CD8-positive, alpha-beta memory T cell (primary cell): ENCODE results near the gene ABCG4. TPM values are rescaled to one million over a fixed set of nuclear protein-coding genes. Genes with fewer than 3 reads are reported as not detected.

Experiments used
- CTCF ChIA-PET: fragments of 350-600 bp; sonication (Branson Sonifier 250); formaldehyde crosslinking; loops from one replicate; lab custom pipeline; 2021; ENCODE audit warnings: antibody characterized with exemption; lab: Charles Lee
- POLR2A ChIA-PET: fragments of 350-600 bp; sonication (Branson Sonifier 250); formaldehyde crosslinking; loops from one replicate; lab custom pipeline; 2021; ENCODE audit warnings: antibody characterized with exemption; lab: Charles Lee
- DNase-seq, 5 donors: peaks; one replicate each; pipeline versions ENCODE4 v3.0.0 to v3.0.0-alpha.2; 2020 to 2022; ENCODE audit warnings: mixed read lengths in 1 of 5
- H3K27ac ChIP-seq: one replicate; pipeline ENCODE4 v1.7.0; 2013; ENCODE audit warnings: low read depth, mild to moderate bottlenecking, low read length, moderate library complexity
- H3K27me3 ChIP-seq: 2 replicates; pipeline ENCODE4 v1.7.0; 2013; ENCODE audit warnings: low read length, mild to moderate bottlenecking; ENCODE audit not compliant: insufficient read depth, poor library complexity, severe bottlenecking
- H3K36me3 ChIP-seq: 2 replicates; pipeline ENCODE4 v1.7.0; 2013; ENCODE audit warnings: mild to moderate bottlenecking, low read length, moderate library complexity; ENCODE audit not compliant: insufficient read depth
- H3K4me1 ChIP-seq: 2 replicates; pipeline ENCODE4 v1.7.0; 2013; ENCODE audit warnings: mild to moderate bottlenecking, low read length, moderate library complexity; ENCODE audit not compliant: insufficient read depth
- H3K4me3 ChIP-seq: 2 replicates; pipeline ENCODE4 v1.7.0; 2013; ENCODE audit warnings: mild to moderate bottlenecking, low read length
- H3K9me3 ChIP-seq: 2 replicates; pipeline ENCODE4 v1.7.0; 2013; ENCODE audit warnings: mild to moderate bottlenecking, low read length
- H3K27ac Mint-ChIP-seq, 8 donors: one replicate each; pipeline ENCODE4 v1.8.0; 2020 to 2021; ENCODE audit warnings: mixed read lengths in 8 of 8, mild to moderate bottlenecking in 6 of 8, inconsistent platforms in 3 of 8, moderate library complexity in 3 of 8
- H3K27me3 Mint-ChIP-seq, 2 donors: one replicate each; pipeline ENCODE4 v1.8.0; 2020 to 2021; ENCODE audit warnings: mixed read lengths in 2 of 2, mild to moderate bottlenecking in 1 of 2, moderate library complexity in 1 of 2
- H3K36me3 Mint-ChIP-seq, 3 donors: one replicate each; pipeline ENCODE4 v1.8.0; 2020 to 2021; ENCODE audit warnings: mixed read lengths in 3 of 3, inconsistent platforms in 1 of 3, mild to moderate bottlenecking in 1 of 3
- H3K4me1 Mint-ChIP-seq, 3 donors: one replicate each; pipeline ENCODE4 v1.8.0; 2020 to 2021; ENCODE audit warnings: mixed read lengths in 3 of 3, inconsistent platforms in 1 of 3, mild to moderate bottlenecking in 1 of 3
- H3K4me3 Mint-ChIP-seq, 7 donors: one replicate each; pipeline ENCODE4 v1.8.0; 2020 to 2021; ENCODE audit warnings: mixed read lengths in 7 of 7, mild to moderate bottlenecking in 6 of 7, moderate library complexity in 4 of 7, inconsistent platforms in 2 of 7
- H3K9me3 Mint-ChIP-seq, 5 donors: one replicate each; pipeline ENCODE4 v1.8.0; 2020 to 2022; ENCODE audit warnings: mixed read lengths in 5 of 5, mild to moderate bottlenecking in 3 of 5, moderate library complexity in 2 of 5, inconsistent platforms in 1 of 5
- polyA plus RNA-seq: library from polyadenylated mRNA; unstranded; fragments of 300-500 nt; fragmentation: Illumina TruSeq; gene quantifications from one replicate; pipeline ENCODE4 v1.2.3, GENCODE V29; 2021
- total RNA-seq, 2 experiments: library from RNA; stranded (reverse); gene quantifications; one replicate each; pipeline ENCODE4 v1.2.3, GENCODE V29; 2021

Gene ABCG4
- total and polyA plus RNA-seq, 3 experiments from 2014 or later = 0.11 to 0.18 TPM; not detected in 1

DNA sequence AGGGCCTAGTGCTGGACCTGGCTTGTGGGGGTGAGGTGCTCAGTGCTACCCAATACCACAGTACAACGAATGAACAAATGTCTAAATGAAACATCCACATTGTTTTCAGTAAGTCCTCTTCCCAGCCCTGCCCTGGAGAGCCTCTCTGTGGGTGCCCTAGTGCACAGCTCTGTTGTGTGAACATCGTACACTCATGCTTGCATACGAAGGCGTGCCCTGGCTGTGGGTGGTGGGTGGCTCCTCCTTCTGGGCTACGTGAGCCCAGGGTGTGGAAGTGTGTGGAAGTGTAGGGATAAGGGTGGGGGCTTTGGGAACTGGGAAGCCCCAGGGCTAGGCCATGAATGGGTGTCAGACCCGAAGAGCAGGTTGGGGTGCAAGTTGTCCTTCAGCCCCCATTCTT, 19.1 kb downstream of the ABCG4 start:
- H3K36me3 ChIP-seq = no peaks in the 10 kb centered on the region
- no peak overlapping the region for H3K4me3 ChIP-seq
- no peak for DNase-seq
- Mint-ChIP-seq H3K4me3 (peak overlapping the region; percentile 79 to 93 (median 83)), H3K27me3 (no peaks in the 10 kb centered on the region), H3K27ac (peak overlapping the region in 5 of 8 donors; percentile 26 to 93 (median 83)), H3K9me3 (no peaks in the 10 kb centered on the region), H3K36me3 (peaks cover 0 to 4% (median 0%) of the 10 kb centered on the region in 3 donors), H3K4me1 (peaks cover 5 to 14% (median 6%) of the 10 kb centered on the region in 3 donors)
- CTCF ChIA-PET = interaction anchor here (1.2 to 1.9 kb wide), 2 partner anchors 29 to 52 kb away, joined by 4 to 5 read pairs; no protein-coding TSS in a partner anchor
- H3K4me1 ChIP-seq = peaks cover 7% of the 10 kb centered on the region
- H3K9me3 ChIP-seq = no peaks in the 10 kb centered on the region
- no peak overlapping the region for H3K27ac ChIP-seq
- no peaks in the 10 kb centered on the region for H3K27me3 ChIP-seq
- POLR2A ChIA-PET = no interaction called here

DNA sequence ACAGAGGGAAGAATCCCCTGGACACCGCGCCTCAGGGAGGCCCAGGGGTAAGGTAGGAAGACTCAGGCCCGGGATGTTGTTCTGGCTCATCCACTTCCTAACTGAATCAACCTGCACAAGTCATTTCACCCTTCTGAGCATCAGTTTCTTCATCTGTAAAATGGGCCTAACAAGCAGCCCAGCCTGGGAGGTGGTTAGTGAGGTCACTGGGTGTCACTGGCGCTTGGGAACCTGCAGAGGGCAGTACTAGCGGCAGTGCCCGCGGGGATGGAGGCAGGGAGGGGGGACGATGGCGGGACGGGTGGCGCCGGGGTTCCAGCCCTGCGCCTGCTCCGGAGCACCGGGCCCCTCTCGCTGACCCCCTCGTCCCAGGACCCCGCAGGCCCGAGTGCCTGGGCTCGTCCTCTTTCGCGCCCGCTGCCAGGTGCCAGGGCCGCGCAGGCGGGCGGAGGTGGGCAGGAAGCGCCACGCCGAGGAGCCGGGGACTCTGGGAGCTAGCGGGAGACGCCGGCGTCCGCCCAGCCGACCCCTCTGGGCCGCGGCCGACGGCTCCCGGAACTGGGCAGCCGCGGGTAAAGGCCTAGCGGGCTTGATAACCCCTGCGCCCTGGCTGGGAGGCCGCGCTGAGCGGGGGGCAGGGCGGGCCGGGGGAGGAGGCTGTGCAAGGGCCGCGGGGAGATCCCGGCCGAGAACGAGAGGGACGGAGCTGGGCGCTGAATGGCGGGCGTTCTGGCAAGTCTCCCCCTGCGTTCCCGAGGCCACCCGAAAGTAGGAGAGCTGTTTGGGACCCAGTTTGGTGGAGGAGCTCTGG, 19.8 kb downstream of the ABCG4 start, which contains the start of gene NLRX1:
NLRX1 (plus strand) TSS at position 255 of the 811 bp plus-strand sequence. CDS start 2,679 bp downstream, outside the sequence.
- DNase-seq = peak; percentile 70 to 87 (median 76)
- peaks cover 7% of the 10 kb centered on the region for H3K4me1 ChIP-seq
- peak within 1 kb of the TSS; percentile 66 for H3K4me3 ChIP-seq
- Mint-ChIP-seq H3K4me1 (peaks cover 5 to 14% (median 6%) of the 10 kb centered on the region in 3 donors), H3K4me3 (peak within 1 kb of the TSS; percentile 87 to 97 (median 90)), H3K36me3 (peaks cover 0 to 9% (median 0%) of the 10 kb centered on the region in 3 donors), H3K9me3 (no peaks in the 10 kb centered on the region), H3K27ac (peak within 1 kb of the TSS; percentile 79 to 97 (median 88)), H3K27me3 (no peaks in the 10 kb centered on the region)
- CTCF ChIA-PET = interaction anchor here (0.7 to 2.4 kb wide), 26 partner anchors 8 to 206 kb away, joined by 3 to 13 read pairs (median 3); partner anchors contain the start of genes ABCG4, CBL and VPS11
- H3K9me3 ChIP-seq = no peaks in the 10 kb centered on the region
- H3K27me3 ChIP-seq = no peaks in the 10 kb centered on the region
- POLR2A ChIA-PET = interaction anchor here (0.5 kb wide), 1 partner anchor 728 kb away, joined by 3 read pairs; no protein-coding TSS in a partner anchor
- no peaks in the 10 kb centered on the region for H3K36me3 ChIP-seq
- H3K27ac ChIP-seq = peak within 1 kb of the TSS; percentile 67

DNA sequence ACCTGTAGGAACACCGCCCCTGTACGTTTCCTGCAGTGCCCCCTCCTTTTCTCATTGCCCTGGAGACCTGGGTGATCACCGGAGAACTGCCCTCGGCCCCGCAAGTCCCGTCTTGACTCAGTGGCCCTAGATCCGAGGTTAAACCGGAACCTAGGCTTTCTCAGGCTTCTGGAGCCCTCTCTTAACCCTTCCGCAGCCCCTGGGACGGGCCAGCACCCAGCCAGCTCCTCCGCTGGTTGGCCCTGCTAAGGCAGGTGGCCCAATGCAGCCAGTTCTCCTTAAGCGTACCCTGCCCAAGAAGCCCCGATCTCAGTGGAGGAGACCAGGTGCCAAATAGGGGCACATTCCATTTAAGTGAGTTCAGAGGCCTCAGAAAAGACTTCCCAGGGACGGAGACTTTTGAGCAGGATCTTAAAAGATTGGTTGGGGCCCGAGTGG, 20.4 kb downstream of the ABCG4 start:
- Mint-ChIP-seq H3K4me3 (peak overlapping the region; percentile 87 to 97 (median 90)), H3K27ac (peak overlapping the region; percentile 79 to 97 (median 88)), H3K36me3 (peaks cover 0 to 14% (median 3%) of the 10 kb centered on the region in 3 donors), H3K27me3 (no peaks in the 10 kb centered on the region), H3K4me1 (peaks cover 5 to 14% (median 6%) of the 10 kb centered on the region in 3 donors), H3K9me3 (no peaks in the 10 kb centered on the region)
- H3K9me3 ChIP-seq = no peaks in the 10 kb centered on the region
- no peaks in the 10 kb centered on the region for H3K27me3 ChIP-seq
- ChIA-PET CTCF (interaction anchor here (0.7 to 2.4 kb wide), 26 partner anchors 9 to 205 kb away, joined by 3 to 13 read pairs (median 3); partner anchors contain the start of genes ABCG4, CBL and VPS11), POLR2A (interaction anchor here (0.5 to 0.7 kb wide), 2 partner anchors 22 to 728 kb away, joined by 3 read pairs; no protein-coding TSS in a partner anchor)
- DNase-seq = no peak
- H3K36me3 ChIP-seq = peaks cover under 1% of the 10 kb centered on the region
- H3K27ac ChIP-seq = peak overlapping the region; percentile 67
- peaks cover 7% of the 10 kb centered on the region for H3K4me1 ChIP-seq
- H3K4me3 ChIP-seq = peak overlapping the region; percentile 66

DNA sequence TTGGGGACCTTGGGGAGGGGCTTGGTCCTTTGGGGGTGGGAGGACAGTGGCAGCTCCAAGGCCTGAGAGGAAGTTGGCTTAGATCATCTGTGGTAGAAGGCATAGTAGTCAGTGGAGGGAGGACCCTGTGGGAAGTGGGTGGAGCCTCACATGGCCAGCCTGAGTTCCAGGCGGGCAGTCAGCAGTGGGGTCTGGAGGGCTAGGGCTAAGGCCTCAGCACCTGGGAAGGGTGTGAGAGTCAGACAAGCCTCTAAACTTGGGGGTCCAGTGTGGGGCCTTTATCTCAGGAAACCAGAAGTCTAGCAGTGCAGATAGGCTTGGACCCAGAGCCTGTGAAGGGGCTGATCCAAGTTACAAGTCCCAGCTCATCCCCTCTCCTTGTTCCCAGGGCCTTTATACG, 23.7 kb downstream of the ABCG4 start:
- Mint-ChIP-seq H3K27me3 (peaks cover 0 to 2% of the 10 kb centered on the region in 2 donors), H3K27ac (no peak overlapping the region), H3K9me3 (no peaks in the 10 kb centered on the region), H3K4me3 (peak overlapping the region in 1 of 7 donors; percentile 52), H3K36me3 (peaks cover 0 to 29% (median 3%) of the 10 kb centered on the region in 3 donors), H3K4me1 (peaks cover 5 to 14% (median 6%) of the 10 kb centered on the region in 3 donors)
- no peaks in the 10 kb centered on the region for H3K27me3 ChIP-seq
- H3K27ac ChIP-seq = no peak overlapping the region
- ChIA-PET CTCF (interaction anchor here (2.4 kb wide), 1 partner anchor 151 kb away, joined by 6 read pairs; no protein-coding TSS in a partner anchor), POLR2A (no interaction called here)
- peaks cover 2% of the 10 kb centered on the region for H3K36me3 ChIP-seq
- H3K4me1 ChIP-seq = peaks cover 7% of the 10 kb centered on the region
- no peak overlapping the region for H3K4me3 ChIP-seq
- DNase-seq = no peak
- H3K9me3 ChIP-seq = no peaks in the 10 kb centered on the region

DNA sequence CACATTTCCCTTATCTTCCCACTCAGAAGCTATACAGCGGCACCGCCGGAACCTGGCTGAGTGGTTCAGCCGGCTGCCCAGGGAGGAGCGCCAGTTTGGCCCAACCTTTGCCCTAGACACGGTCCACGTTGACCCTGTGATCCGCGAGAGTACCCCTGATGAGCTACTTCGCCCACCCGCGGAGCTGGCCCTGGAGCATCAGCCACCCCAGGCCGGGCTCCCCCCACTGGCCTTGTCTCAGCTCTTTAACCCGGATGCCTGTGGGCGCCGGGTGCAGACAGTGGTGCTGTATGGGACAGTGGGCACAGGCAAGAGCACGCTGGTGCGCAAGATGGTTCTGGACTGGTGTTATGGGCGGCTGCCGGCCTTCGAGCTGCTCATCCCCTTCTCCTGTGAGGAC, 24.6 kb downstream of the ABCG4 start:
- POLR2A ChIA-PET = no interaction called here
- no peak overlapping the region for H3K4me3 ChIP-seq

DNA sequence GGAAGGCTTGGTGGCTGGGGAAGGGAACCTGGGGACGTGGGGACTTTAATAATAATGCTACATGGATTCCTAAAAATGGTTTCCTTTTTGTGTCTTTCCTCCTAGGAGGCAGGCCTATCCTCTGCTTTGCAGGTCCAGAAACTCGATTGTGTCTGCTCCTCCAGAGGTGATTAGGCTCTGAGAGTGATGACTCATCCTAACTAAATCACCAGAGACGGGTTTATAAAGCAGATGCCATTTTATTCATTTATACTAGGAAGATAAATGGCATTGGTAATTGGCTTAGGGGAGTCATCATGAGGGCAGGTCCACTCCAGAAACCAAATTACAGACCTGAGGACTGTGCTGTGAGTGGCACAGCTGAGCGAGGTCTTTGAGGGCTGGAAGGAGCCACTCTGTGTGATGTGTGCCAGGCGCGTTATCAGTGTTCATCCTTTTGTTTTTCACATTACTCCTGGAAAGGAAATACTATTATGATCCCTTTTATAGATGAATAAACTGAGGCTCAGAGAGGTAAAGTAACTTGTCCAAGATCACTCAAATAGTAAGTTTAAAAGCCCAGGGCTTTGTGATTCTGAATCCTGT, 26.7 kb downstream of the ABCG4 start:
- H3K9me3 Mint-ChIP-seq = no peaks in the 10 kb centered on the region
- no peak overlapping the region for H3K4me3 Mint-ChIP-seq
- CTCF ChIA-PET = no interaction called here
- peaks cover 0 to 3% (median 3%) of the 10 kb centered on the region in 3 donors for H3K4me1 Mint-ChIP-seq
- H3K36me3 ChIP-seq = peaks cover 2% of the 10 kb centered on the region
- no peak overlapping the region for H3K27ac ChIP-seq
- no peaks in the 10 kb centered on the region for H3K9me3 ChIP-seq
- POLR2A ChIA-PET = no interaction called here
- no peak for DNase-seq
- H3K27ac Mint-ChIP-seq = peak overlapping the region in 2 of 8 donors; percentile 23 to 69
- peaks cover 0 to 39% (median 3%) of the 10 kb centered on the region in 3 donors for H3K36me3 Mint-ChIP-seq
- peaks cover 11% of the 10 kb centered on the region for H3K4me1 ChIP-seq
- H3K27me3 ChIP-seq = no peaks in the 10 kb centered on the region
- H3K4me3 ChIP-seq = no peak overlapping the region
- peaks cover 0 to 2% of the 10 kb centered on the region in 2 donors for H3K27me3 Mint-ChIP-seq

More for the DNA sequence above, 24.6 kb downstream of the ABCG4 start:
- H3K9me3 ChIP-seq = no peaks in the 10 kb centered on the region
- DNase-seq = no peak
- H3K4me1 ChIP-seq = peaks cover 16% of the 10 kb centered on the region
- no peaks in the 10 kb centered on the region for H3K27me3 ChIP-seq
- CTCF ChIA-PET = interaction anchor here (1.4 to 2.4 kb wide), 2 partner anchors 111 to 150 kb away, joined by 3 to 6 read pairs; no protein-coding TSS in a partner anchor
- Mint-ChIP-seq H3K4me3 (no peak overlapping the region), H3K36me3 (peaks cover 0 to 32% (median 3%) of the 10 kb centered on the region in 3 donors), H3K27ac (no peak overlapping the region), H3K9me3 (no peaks in the 10 kb centered on the region), H3K27me3 (peaks cover 0 to 2% of the 10 kb centered on the region in 2 donors), H3K4me1 (peaks cover 5 to 14% (median 9%) of the 10 kb centered on the region in 3 donors)
- H3K27ac ChIP-seq = no peak overlapping the region
- peaks cover 2% of the 10 kb centered on the region for H3K36me3 ChIP-seq

DNA sequence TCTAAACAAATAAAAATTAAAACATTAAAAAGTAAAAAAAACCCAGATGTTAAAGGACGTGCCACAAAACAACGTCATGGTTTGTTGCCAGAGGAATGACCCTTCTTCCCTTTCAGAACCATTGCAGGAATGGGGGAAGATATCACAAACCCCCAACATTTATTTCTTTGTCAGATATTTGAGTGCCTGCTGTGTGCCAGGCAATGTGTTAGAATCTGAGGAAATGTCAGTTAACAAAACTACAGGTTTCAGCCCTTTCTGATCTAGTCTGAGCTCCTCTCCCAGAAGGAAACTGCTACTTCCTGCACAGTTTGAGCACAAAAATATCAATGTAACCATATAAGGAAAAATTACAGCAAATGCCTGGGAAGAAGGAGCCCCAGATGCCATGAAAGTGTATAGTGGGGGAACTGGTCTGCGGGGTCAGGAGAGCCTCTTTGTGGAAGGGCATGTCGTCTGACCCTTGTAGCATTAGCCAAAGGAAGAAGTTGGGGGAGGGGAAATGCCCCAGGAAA, 29.4 kb downstream of the ABCG4 start:
- Histone ChIP-seq H3K4me1 (peaks cover 11% of the 10 kb centered on the region), H3K4me3 (no peak overlapping the region), H3K27ac (no peak overlapping the region), H3K27me3 (no peaks in the 10 kb centered on the region), H3K36me3 (peaks cover 2% of the 10 kb centered on the region), H3K9me3 (no peaks in the 10 kb centered on the region)
- Mint-ChIP-seq H3K9me3 (no peaks in the 10 kb centered on the region), H3K4me1 (peaks cover 0 to 3% (median 3%) of the 10 kb centered on the region in 3 donors), H3K4me3 (no peak overlapping the region), H3K36me3 (peaks cover 0 to 42% (median 3%) of the 10 kb centered on the region in 3 donors), H3K27me3 (peaks cover 0 to 2% of the 10 kb centered on the region in 2 donors), H3K27ac (no peak overlapping the region)
- CTCF ChIA-PET = no interaction called here
- POLR2A ChIA-PET = no interaction called here
- DNase-seq = no peak
